ENCODE measurements around the gene ZNF790.

- TF ChIP-seq CTCF (IDR thresholded peaks at IDR 0.05), result no peak
- no peak for TF ChIP-seq POLR2AphosphoS5 (IDR thresholded peaks at IDR 0.05)
- no peak for TF ChIP-seq POLR2A (IDR thresholded peaks at IDR 0.05)
Measured at GRCh38 chr19:36771261-36772231, 66.6 kb downstream of the ZNF790 start.
